ENCODE results near the gene EIF4H. TPM values are rescaled to one million over a fixed set of nuclear protein-coding genes. Genes with fewer than 3 reads are reported as not detected.

Gene EIF4H
- total and polyA plus RNA-seq, 9 of the 15 experiments (the other 6 are each of a cell fraction or from before 2014, with no cell fraction given), result 11.0 to 435 (median 319) TPM

DNA sequence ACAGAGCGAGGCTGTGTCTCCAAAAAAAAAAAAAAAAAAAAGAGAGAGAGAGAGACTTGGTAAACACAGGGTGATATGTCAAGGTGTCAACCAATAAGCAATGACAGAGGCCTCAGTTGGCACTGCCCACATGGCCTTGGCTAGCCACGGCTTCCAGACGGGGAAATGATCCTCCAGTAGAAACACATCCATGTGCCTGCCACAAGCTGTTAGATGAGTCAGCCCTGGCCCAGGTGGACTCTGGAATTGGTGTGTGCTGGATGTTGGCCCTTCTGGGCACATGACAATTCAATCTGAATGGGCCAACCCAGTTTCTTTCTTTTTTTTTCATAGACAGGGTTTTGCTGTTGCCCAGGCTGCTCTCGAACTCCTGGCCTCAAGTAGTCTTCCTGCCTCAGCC lies 66.3 kb downstream of the EIF4H start:
- Histone ChIP-seq H3K79me2 (ENCODE audit: control insufficient read depth, insufficient read depth, low read length) (no peaks in the 10 kb centered on the region; the same call in 2 of the 3 replicates), H4K20me1 (replicated peaks; ENCODE audit: control insufficient read depth, insufficient read depth, low read length) (peaks cover 13% of the 10 kb centered on the region; the same call in 1 of the 2 replicates), H3K4me3 (no peak overlapping the region), H3K27ac (ENCODE audit: extremely low read depth, low read depth, low read length) (no peak overlapping the region), H3K9me1 (ENCODE audit: control insufficient read depth, insufficient read depth, low read length) (no peaks in the 10 kb centered on the region), H3K4me1 (replicated peaks in 1 of 2; ENCODE audit: control insufficient read depth in 2 of 2, insufficient read depth in 2 of 2, low read length in 2 of 2) (no peaks in the 10 kb centered on the region; a peak in 1 of 5 replicates), H3K27me3 (ENCODE audit: control insufficient read depth in 2 of 2, insufficient read depth in 2 of 2, low read length in 2 of 2) (no peaks in the 10 kb centered on the region), H3K36me3 (ENCODE audit: control insufficient read depth, insufficient read depth, low read length) (peaks cover 96% of the 10 kb centered on the region; the same call in 2 of the 3 replicates), H3K9ac (ENCODE audit: insufficient read depth in 1 of 2, low read depth in 2 of 2, low read length in 2 of 2) (no peak overlapping the region), H3K4me2 (ENCODE audit: insufficient read depth, low read length) (no peak overlapping the region), H3K9me3 (replicated peaks; ENCODE audit: control insufficient read depth, insufficient read depth, low read depth, low read length) (no peaks in the 10 kb centered on the region), H2AFZ (ENCODE audit: low read depth, low read length) (no peak overlapping the region)
- no peak for DNase-seq (ENCODE audit: extremely low read depth in 1 of 4, low spot score in 3 of 4)
- in situ Hi-C loops (cut with MboI) (no loop called here), intact Hi-C loops (cut with micrococcal nuclease) (no loop called here)
- ChIA-PET CTCF (ENCODE audit: low intra/inter-chr PET ratio) (no interaction called here), POLR2A (interaction anchor here (0.6 to 1.3 kb wide), 2 partner anchors 11 to 30 kb away, joined by 3 read pairs; no protein-coding TSS in a partner anchor)
- BruUV-seq (replicated peaks), result no TSS peak
- no peak for ATAC-seq
- WGBS (ENCODE audit: insufficient coverage, low coverage, missing lambda C conversion rate), result 100% methylated on average over 3 of the region's 4 CpGs
- FAIRE-seq, result no peak
- TF ChIP-seq, protein P1, sequence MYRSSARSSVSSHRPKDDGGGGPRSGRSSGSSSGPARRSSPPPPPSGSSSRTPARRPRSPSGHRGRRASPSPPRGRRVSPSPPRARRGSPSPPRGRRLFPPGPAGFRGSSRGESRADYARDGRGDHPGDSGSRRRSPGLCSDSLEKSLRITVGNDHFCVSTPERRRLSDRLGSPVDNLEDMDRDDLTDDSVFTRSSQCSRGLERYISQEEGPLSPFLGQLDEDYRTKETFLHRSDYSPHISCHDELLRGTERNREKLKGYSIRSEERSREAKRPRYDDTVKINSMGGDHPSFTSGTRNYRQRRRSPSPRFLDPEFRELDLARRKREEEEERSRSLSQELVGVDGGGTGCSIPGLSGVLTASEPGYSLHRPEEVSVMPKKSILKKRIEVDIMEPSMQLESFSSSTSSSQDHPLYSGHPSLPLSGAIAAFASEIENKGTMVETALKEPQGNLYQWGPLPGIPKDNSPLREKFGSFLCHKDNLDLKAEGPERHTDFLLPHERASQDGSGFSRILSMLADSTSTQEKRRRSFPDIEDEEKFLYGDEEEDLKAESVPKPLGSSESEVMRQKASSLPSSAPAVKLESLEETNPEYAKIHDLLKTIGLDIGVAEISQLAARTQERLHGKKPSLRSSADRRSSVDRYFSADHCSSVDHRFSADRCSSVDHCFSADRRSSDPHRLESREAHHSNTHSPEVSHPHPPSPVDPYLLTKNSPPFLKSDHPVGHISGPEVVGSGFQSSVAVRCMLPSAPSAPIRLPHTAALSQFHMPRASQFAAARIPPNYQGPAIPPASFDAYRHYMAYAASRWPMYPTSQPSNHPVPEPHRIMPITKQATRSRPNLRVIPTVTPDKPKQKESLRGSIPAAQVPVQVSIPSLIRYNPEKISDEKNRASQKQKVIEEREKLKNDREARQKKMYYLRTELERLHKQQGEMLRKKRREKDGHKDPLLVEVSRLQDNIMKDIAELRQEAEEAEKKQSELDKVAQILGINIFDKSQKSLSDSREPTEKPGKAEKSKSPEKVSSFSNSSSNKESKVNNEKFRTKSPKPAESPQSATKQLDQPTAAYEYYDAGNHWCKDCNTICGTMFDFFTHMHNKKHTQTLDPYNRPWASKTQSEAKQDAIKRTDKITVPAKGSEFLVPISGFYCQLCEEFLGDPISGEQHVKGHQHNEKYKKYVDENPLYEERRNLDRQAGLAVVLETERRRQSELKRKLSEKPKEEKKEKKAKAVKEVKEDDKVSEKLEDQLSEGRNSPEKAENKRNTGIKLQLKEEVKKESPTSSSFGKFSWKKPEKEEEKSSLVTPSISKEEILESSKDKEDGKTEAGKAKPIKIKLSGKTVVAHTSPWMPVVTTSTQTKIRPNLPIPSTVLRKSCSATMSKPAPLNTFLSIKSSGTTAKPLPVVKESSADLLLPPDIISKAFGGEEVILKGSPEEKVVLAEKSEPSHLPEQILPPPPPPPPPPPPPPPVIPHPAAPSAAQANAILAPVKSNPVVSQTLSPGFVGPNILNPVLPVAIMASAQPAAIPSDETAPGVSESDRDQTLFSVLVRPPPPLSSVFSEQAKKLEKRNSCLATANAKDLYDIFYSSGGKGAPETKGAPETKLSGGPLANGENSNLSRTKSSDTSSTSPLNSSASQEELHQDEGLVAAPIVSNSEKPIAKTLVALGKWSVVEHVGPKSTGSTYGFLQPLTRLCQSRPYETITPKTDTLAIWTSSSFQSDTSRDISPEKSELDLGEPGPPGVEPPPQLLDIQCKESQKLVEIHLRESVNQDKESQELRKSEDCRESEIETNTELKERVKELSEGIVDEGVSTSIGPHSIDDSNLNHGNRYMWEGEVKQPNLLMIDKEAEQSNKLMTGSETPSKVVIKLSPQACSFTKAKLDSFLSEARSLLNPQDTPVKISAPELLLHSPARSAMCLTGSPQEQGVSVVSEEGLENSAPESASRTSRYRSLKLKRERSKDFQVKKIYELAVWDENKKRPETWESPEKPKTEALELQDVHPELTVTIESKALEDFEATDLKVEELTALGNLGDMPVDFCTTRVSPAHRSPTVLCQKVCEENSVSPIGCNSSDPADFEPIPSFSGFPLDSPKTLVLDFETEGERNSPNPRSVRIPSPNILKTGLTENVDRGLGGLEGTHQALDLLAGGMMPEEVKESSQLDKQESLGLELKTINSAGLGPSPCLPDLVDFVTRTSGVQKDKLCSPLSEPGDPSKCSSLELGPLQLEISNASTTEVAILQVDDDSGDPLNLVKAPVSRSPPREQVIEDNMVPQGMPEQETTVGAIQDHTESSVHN (IDR thresholded peaks at IDR 0.05; ENCODE audit: borderline replicate concordance in 1 of 2, low read depth in 1 of 2), result no peak
- TF ChIP-seq TGIF2 (CRISPR knock-in tag; IDR thresholded peaks at IDR 0.05), result no peak
- TF ChIP-seq ETV5 (CRISPR knock-in tag; IDR thresholded peaks at IDR 0.05; ENCODE audit: low read depth), result no peak
- TF ChIP-seq ZNF224 (CRISPR knock-in tag; IDR thresholded peaks at IDR 0.05), result no peak
- TF ChIP-seq NFYB (IDR thresholded peaks at IDR 0.05; ENCODE audit: extremely low read depth, insufficient read length), result no peak
- no peak for TF ChIP-seq ZNF699 (CRISPR knock-in tag; IDR thresholded peaks at IDR 0.05; ENCODE audit: insufficient replicate concordance)
- TF ChIP-seq SMC3 (conservative IDR thresholded peaks at IDR 0.05; ENCODE audit: insufficient read depth, low read depth, low read length), result no peak
- no peak for TF ChIP-seq TAF15 (IDR thresholded peaks at IDR 0.05; ENCODE audit: low read depth, low read length)
- no peak for TF ChIP-seq POLR2B (IDR thresholded peaks at IDR 0.05; ENCODE audit: low read depth, partially characterized antibody)
- TF ChIP-seq STAT5B (CRISPR knock-in tag; IDR thresholded peaks at IDR 0.05), result no peak
- TF ChIP-seq HNRNPLL (IDR thresholded peaks at IDR 0.05; ENCODE audit: low read depth, low read length, poor library complexity, severe bottlenecking), result no peak
- TF ChIP-seq ZKSCAN8 (CRISPR knock-in tag; IDR thresholded peaks at IDR 0.05), result no peak
- no peak for TF ChIP-seq EWSR1 (IDR thresholded peaks at IDR 0.05; ENCODE audit: borderline replicate concordance, low read depth, partially characterized antibody)
- no peak for TF ChIP-seq SMARCA4 (IDR thresholded peaks at IDR 0.05)

Measured in K562 (cell line).